ENCODE results near the gene ASCL5. TPM values are rescaled to one million over a fixed set of nuclear protein-coding genes. Genes with fewer than 3 reads are reported as not detected.

The ASCL5 gene
- total and polyA plus RNA-seq, 2 donors (not counting 1 experiment from before 2014, with no cell fraction given): not detected

DNA sequence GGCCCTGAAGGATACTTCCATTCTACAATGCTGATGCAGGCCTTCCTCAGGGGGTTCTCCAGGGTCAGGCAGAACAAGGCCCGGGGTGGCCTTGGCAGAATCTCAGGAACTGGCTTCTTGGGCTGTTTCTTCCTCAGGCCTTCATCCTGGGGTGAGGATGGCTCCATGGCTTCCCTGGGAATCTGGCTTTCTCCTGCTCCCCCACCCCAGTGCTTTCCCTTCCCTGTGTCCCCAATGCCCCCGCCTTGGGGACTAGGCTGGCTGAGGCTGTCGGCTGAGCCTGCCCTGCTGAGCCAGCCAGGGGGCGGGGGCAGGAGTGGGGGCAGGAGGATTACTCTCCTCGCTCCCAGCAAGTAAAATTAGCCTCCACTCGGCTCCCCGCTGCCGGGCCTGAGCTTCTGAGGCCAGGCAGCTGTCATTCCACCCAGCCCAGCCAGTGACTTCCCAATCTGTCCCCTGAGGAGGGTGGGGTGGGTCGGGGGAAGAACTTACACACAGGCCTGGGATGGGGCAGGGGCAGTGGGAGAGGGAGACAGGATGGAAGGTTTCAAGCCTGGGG lies 14.7 kb downstream of the ASCL5 start, which contains the start of gene CACNA1S:
Gene CACNA1S (minus strand): TSS at position 254 of the 559 bp plus-strand sequence. CDS start 87 bp downstream, at position 167.
- no peaks in the 10 kb centered on the region for H3K36me3 ChIP-seq (ENCODE audit: control insufficient read depth, insufficient read depth, low read length)
- H3K4me2 ChIP-seq (ENCODE audit: extremely low read depth, insufficient read depth, low read length): no peak within 1 kb of the TSS
- no peaks in the 10 kb centered on the region for H3K9me3 ChIP-seq (ENCODE audit: control insufficient read depth, insufficient read depth, low read depth, low read length)
- H3K79me2 ChIP-seq (ENCODE audit: control insufficient read depth, insufficient read depth, low read length): no peaks in the 10 kb centered on the region
- H3K4me1 ChIP-seq (ENCODE audit: control insufficient read depth, extremely low read depth, insufficient read depth, low read length): no peaks in the 10 kb centered on the region
- TF ChIP-seq, protein P1, sequence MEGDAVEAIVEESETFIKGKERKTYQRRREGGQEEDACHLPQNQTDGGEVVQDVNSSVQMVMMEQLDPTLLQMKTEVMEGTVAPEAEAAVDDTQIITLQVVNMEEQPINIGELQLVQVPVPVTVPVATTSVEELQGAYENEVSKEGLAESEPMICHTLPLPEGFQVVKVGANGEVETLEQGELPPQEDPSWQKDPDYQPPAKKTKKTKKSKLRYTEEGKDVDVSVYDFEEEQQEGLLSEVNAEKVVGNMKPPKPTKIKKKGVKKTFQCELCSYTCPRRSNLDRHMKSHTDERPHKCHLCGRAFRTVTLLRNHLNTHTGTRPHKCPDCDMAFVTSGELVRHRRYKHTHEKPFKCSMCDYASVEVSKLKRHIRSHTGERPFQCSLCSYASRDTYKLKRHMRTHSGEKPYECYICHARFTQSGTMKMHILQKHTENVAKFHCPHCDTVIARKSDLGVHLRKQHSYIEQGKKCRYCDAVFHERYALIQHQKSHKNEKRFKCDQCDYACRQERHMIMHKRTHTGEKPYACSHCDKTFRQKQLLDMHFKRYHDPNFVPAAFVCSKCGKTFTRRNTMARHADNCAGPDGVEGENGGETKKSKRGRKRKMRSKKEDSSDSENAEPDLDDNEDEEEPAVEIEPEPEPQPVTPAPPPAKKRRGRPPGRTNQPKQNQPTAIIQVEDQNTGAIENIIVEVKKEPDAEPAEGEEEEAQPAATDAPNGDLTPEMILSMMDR (conservative IDR thresholded peaks at IDR 0.05 in 1 of 2, IDR thresholded peaks at IDR 0.05 in 1 of 2; ENCODE audit: low read depth in 1 of 2, low read length in 2 of 2): no peak
- no peak for TF ChIP-seq EZH2 (IDR thresholded peaks at IDR 0.05; ENCODE audit: low read length, missing control alignments)
- no peak within 1 kb of the TSS for H3K4me3 ChIP-seq (replicated peaks in 1 of 4; ENCODE audit: control extremely low read depth in 1 of 4, insufficient read depth in 1 of 4, low read depth in 3 of 4, low read length in 4 of 4)
- H2AFZ ChIP-seq (ENCODE audit: low read length): no peak within 1 kb of the TSS
- DNase-seq (ENCODE audit: low read depth in 2 of 2): no peak
- no peak within 1 kb of the TSS for H3K9ac ChIP-seq (ENCODE audit: insufficient read depth, low read length)
- no peak within 1 kb of the TSS for H3K27ac ChIP-seq (ENCODE audit: insufficient read depth, low read length)
- peaks cover 16% of the 10 kb centered on the region for H3K27me3 ChIP-seq (ENCODE audit: control insufficient read depth, insufficient read depth, low read length)
- no peaks in the 10 kb centered on the region for H4K20me1 ChIP-seq (ENCODE audit: control insufficient read depth, extremely low read depth, insufficient read depth, low read length)

DNA sequence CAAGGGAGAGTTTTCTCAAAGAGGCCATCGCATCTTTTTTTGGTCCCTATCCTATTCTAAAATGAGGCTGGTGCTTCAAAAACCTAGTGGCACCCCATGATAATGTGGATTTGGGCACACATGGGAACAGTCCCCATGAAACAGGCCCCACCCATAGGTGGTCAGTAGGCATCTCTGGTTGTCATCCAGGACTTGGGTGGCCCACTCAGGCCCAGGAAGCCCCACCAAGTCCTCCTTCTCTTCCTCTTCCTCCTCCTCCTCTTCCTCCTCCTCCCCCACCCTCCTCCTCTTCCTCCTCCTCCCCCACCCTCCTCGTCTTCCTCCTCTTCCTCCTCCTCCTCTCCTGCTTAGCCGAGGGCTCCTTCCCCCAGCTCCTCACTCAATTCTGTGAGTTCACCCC lies 15.3 kb downstream of the ASCL5 start:
- Histone ChIP-seq H3K4me3 (replicated peaks in 1 of 4; ENCODE audit: control extremely low read depth in 1 of 4, insufficient read depth in 1 of 4, low read depth in 3 of 4, low read length in 4 of 4) (no peak overlapping the region), H3K27ac (ENCODE audit: insufficient read depth, low read length) (no peak overlapping the region), H3K79me2 (ENCODE audit: control insufficient read depth, insufficient read depth, low read length) (no peaks in the 10 kb centered on the region), H3K9me3 (ENCODE audit: control insufficient read depth, insufficient read depth, low read depth, low read length) (no peaks in the 10 kb centered on the region), H3K4me2 (ENCODE audit: extremely low read depth, insufficient read depth, low read length) (no peak overlapping the region), H3K36me3 (ENCODE audit: control insufficient read depth, insufficient read depth, low read length) (no peaks in the 10 kb centered on the region), H3K9ac (ENCODE audit: insufficient read depth, low read length) (no peak overlapping the region), H4K20me1 (ENCODE audit: control insufficient read depth, extremely low read depth, insufficient read depth, low read length) (no peaks in the 10 kb centered on the region), H3K27me3 (ENCODE audit: control insufficient read depth, insufficient read depth, low read length) (peaks cover 16% of the 10 kb centered on the region), H3K4me1 (ENCODE audit: control insufficient read depth, extremely low read depth, insufficient read depth, low read length) (no peaks in the 10 kb centered on the region), H2AFZ (ENCODE audit: low read length) (no peak overlapping the region)
- no peak for TF ChIP-seq EZH2 (IDR thresholded peaks at IDR 0.05; ENCODE audit: low read length, missing control alignments)
- TF ChIP-seq, protein P1 (conservative IDR thresholded peaks at IDR 0.05 in 1 of 2, IDR thresholded peaks at IDR 0.05 in 1 of 2; ENCODE audit: low read depth in 1 of 2, low read length in 2 of 2): no peak
- no peak for DNase-seq (ENCODE audit: low read depth in 2 of 2)

DNA sequence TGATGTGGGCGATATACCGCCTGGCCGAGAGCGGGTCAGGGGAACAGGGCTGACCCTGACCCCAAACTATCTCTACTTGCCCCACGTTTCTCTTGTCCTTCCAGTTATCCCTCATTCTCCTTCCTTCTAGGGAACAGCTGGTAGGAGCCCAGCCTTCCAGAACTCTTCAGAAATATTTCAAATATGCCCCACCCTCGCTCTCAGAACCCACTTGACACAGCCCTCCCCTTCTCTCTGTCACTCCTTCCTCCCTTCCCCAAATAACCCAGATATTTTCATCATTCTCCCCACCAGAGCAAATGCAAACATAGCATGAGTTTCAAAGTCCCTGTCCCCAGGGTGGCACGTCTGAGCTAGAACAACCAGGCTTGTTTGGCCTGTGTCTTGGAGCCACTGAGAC lies 15.8 kb downstream of the ASCL5 start:
- H3K4me2 ChIP-seq (ENCODE audit: extremely low read depth, insufficient read depth, low read length): no peak overlapping the region
- H3K9ac ChIP-seq (ENCODE audit: insufficient read depth, low read length): no peak overlapping the region

More for the DNA sequence above, 15.8 kb downstream of the ASCL5 start:
- DNase-seq (ENCODE audit: low read depth in 2 of 2): no peak
- Histone ChIP-seq H4K20me1 (ENCODE audit: control insufficient read depth, extremely low read depth, insufficient read depth, low read length) (no peaks in the 10 kb centered on the region), H3K27ac (ENCODE audit: insufficient read depth, low read length) (no peak overlapping the region), H3K36me3 (ENCODE audit: control insufficient read depth, insufficient read depth, low read length) (no peaks in the 10 kb centered on the region), H3K4me3 (replicated peaks in 1 of 4; ENCODE audit: control extremely low read depth in 1 of 4, insufficient read depth in 1 of 4, low read depth in 3 of 4, low read length in 4 of 4) (no peak overlapping the region), H3K9me3 (ENCODE audit: control insufficient read depth, insufficient read depth, low read depth, low read length) (no peaks in the 10 kb centered on the region), H2AFZ (ENCODE audit: low read length) (no peak overlapping the region), H3K27me3 (ENCODE audit: control insufficient read depth, insufficient read depth, low read length) (peaks cover 17% of the 10 kb centered on the region), H3K4me1 (ENCODE audit: control insufficient read depth, extremely low read depth, insufficient read depth, low read length) (no peaks in the 10 kb centered on the region), H3K79me2 (ENCODE audit: control insufficient read depth, insufficient read depth, low read length) (no peaks in the 10 kb centered on the region)
- TF ChIP-seq, protein P1 (conservative IDR thresholded peaks at IDR 0.05 in 1 of 2, IDR thresholded peaks at IDR 0.05 in 1 of 2; ENCODE audit: low read depth in 1 of 2, low read length in 2 of 2): no peak
- no peak for TF ChIP-seq EZH2 (IDR thresholded peaks at IDR 0.05; ENCODE audit: low read length, missing control alignments)

Measured in fibroblast of lung (primary cell).